Measurements from ENCODE around the gene ZBTB7A.

DNA sequence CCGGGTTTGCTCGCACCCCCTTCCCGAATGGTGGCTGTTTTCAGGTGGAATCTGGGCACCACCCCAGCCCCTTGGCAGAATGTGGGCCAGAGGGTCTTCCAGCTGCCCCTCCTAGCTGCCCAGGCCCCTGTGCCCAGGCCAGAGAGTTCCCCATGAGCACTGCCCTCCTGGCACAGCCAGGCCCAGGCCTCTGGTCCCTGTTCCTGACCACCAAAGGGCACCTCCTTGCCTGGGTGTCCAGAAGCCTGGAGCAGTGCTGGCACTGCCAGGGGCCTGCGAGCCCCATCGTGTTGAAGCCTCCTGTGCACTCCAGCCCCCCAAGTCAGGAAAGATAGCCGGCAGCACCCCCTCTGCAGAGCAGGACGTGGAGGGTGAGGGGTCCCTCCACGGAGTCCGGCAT is 35.7 kb downstream of the ZBTB7A start:
- no peak for TF ChIP-seq EP300 (IDR thresholded peaks at IDR 0.05)
- TF ChIP-seq, protein P1, sequence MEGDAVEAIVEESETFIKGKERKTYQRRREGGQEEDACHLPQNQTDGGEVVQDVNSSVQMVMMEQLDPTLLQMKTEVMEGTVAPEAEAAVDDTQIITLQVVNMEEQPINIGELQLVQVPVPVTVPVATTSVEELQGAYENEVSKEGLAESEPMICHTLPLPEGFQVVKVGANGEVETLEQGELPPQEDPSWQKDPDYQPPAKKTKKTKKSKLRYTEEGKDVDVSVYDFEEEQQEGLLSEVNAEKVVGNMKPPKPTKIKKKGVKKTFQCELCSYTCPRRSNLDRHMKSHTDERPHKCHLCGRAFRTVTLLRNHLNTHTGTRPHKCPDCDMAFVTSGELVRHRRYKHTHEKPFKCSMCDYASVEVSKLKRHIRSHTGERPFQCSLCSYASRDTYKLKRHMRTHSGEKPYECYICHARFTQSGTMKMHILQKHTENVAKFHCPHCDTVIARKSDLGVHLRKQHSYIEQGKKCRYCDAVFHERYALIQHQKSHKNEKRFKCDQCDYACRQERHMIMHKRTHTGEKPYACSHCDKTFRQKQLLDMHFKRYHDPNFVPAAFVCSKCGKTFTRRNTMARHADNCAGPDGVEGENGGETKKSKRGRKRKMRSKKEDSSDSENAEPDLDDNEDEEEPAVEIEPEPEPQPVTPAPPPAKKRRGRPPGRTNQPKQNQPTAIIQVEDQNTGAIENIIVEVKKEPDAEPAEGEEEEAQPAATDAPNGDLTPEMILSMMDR (IDR thresholded peaks at IDR 0.05), result no peak

Measured in tibial nerve (tissue), 4 donors.